Neural crest cell (in vitro differentiated cells): ENCODE data around the gene CD83. TPM values are rescaled to one million over a fixed set of nuclear protein-coding genes. Genes with fewer than 3 reads are reported as not detected.
"Not testable (repeated sequence)": the region's sequence is repeated elsewhere in the genome, so short reads cannot be mapped to it uniquely, and the experiment has no call there.

Experiments used
- DNase-seq: peaks from one replicate; pipeline ENCODE4 v3.0.0; 2021; ENCODE audit warnings: low read depth, mixed read lengths, low spot score
- H3K27ac Mint-ChIP-seq: one replicate; pipeline ENCODE4 v1.8.0; 2021; ENCODE audit warnings: mild to moderate bottlenecking, mixed read lengths; ENCODE audit not compliant: unreplicated experiment
- H3K27me3 Mint-ChIP-seq: 2 replicates; pipeline ENCODE4 v1.8.0; 2021; ENCODE audit warnings: low read depth, mild to moderate bottlenecking, mixed read lengths
- H3K36me3 Mint-ChIP-seq: 2 replicates; pipeline ENCODE4 v1.8.0; 2021; ENCODE audit warnings: low read depth, mild to moderate bottlenecking, mixed read lengths
- H3K4me1 Mint-ChIP-seq: 2 replicates; pipeline ENCODE4 v1.8.0; 2021; ENCODE audit warnings: mixed read lengths
- H3K4me3 Mint-ChIP-seq: one replicate; pipeline ENCODE4 v1.8.0; 2021; ENCODE audit warnings: mild to moderate bottlenecking, mixed read lengths
- H3K9me3 Mint-ChIP-seq: 2 replicates; pipeline ENCODE4 v1.8.0; 2021; ENCODE audit warnings: mixed read lengths
- CTCF ChIP-seq: fragments of 200-600 bp; sonication (generic); conservative IDR thresholded peaks from 2 replicates; pipeline ENCODE4 v1.5.0; 2021; ENCODE audit warnings: antibody characterized with exemption, mild to moderate bottlenecking
- long read RNA-seq: library from polyadenylated mRNA; unstranded; transcript quantifications from one replicate; pipeline ENCODE4 v2.0.0, GENCODE V29; 2020
- total RNA-seq: library from RNA; stranded (reverse); gene quantifications from 2 replicates; pipeline ENCODE4 v1.2.1, GENCODE V29; 2021

Gene CD83
- 7.1 and 7.9 TPM in 2 replicates for total RNA-seq
- long read RNA-seq, transcript CD83-201 (5 exons, 2,471 nt), result major isoform, 33 of 37 reads
- long read RNA-seq, partial matches to known transcripts, result 3 of 37 reads
- long read RNA-seq, other reads (novel, unspliced or antisense), result 1 of 37 reads

GRCh38 chr6:14117158-14118090, at the start of gene CD83:
Gene CD83 (plus strand): TSS chr6:14117772. CDS start chr6:14117812, 40 bp downstream.
- H3K4me1 Mint-ChIP-seq, result peaks cover 14% of the 10 kb centered on the region
- TF ChIP-seq CTCF, result peak; percentile 38
- peak within 1 kb of the TSS; percentile 95 for H3K4me3 Mint-ChIP-seq
- H3K27me3 Mint-ChIP-seq, result peaks cover 21% of the 10 kb centered on the region
- H3K9me3 Mint-ChIP-seq, result peaks cover 3% of the 10 kb centered on the region
- peaks cover 3% of the 10 kb centered on the region for H3K36me3 Mint-ChIP-seq
- peak within 1 kb of the TSS; percentile 75 for H3K27ac Mint-ChIP-seq
- peak; percentile 28 for DNase-seq

GRCh38 chr6:14068133-14068532, 49.4 kb upstream of the CD83 start:
- no peaks in the 10 kb centered on the region for H3K36me3 Mint-ChIP-seq
- DNase-seq, result no peak
- TF ChIP-seq CTCF, result no peak
- no peaks in the 10 kb centered on the region for H3K4me1 Mint-ChIP-seq
- no peak overlapping the region for H3K27ac Mint-ChIP-seq
- no peak overlapping the region for H3K4me3 Mint-ChIP-seq
- H3K9me3 Mint-ChIP-seq, result no peaks in the 10 kb centered on the region
- peaks cover 10% of the 10 kb centered on the region for H3K27me3 Mint-ChIP-seq

- H3K27ac Mint-ChIP-seq, result no peak overlapping the region
- no peaks in the 10 kb centered on the region for H3K9me3 Mint-ChIP-seq
- no peak for DNase-seq
- H3K4me1 Mint-ChIP-seq, result no peaks in the 10 kb centered on the region
- H3K27me3 Mint-ChIP-seq, result peaks cover 10% of the 10 kb centered on the region
- no peak for TF ChIP-seq CTCF
- no peaks in the 10 kb centered on the region for H3K36me3 Mint-ChIP-seq
- no peak overlapping the region for H3K4me3 Mint-ChIP-seq
Observed at GRCh38 chr6:14068623-14069022, 48.9 kb upstream of the CD83 start.

- peaks cover 7% of the 10 kb centered on the region for H3K4me1 Mint-ChIP-seq
Observed at GRCh38 chr6:14070457-14070856, 47.1 kb upstream of the CD83 start.

GRCh38 chr6:14072084-14072483, 45.5 kb upstream of the CD83 start:
- peaks cover 8% of the 10 kb centered on the region for H3K4me1 Mint-ChIP-seq
- H3K27ac Mint-ChIP-seq, result no peak overlapping the region
- no peak for TF ChIP-seq CTCF
- no peak overlapping the region for H3K4me3 Mint-ChIP-seq
- no peaks in the 10 kb centered on the region for H3K27me3 Mint-ChIP-seq
- H3K9me3 Mint-ChIP-seq, result no peaks in the 10 kb centered on the region
- no peak for DNase-seq
- no peaks in the 10 kb centered on the region for H3K36me3 Mint-ChIP-seq

More at GRCh38 chr6:14070457-14070856, 47.1 kb upstream of the CD83 start:
- Mint-ChIP-seq H3K27me3 (peaks cover under 1% of the 10 kb centered on the region), H3K9me3 (no peaks in the 10 kb centered on the region), H3K27ac (no peak overlapping the region), H3K4me3 (no peak overlapping the region), H3K36me3 (no peaks in the 10 kb centered on the region)
- no peak for TF ChIP-seq CTCF
- DNase-seq, result no peak

- H3K4me1 Mint-ChIP-seq, H3K9me3 Mint-ChIP-seq, H3K4me3 Mint-ChIP-seq, DNase-seq, H3K36me3 Mint-ChIP-seq, H3K27me3 Mint-ChIP-seq, H3K27ac Mint-ChIP-seq: not testable (repeated sequence)
Observed at GRCh38 chr6:14073561-14074354, 43.8 kb upstream of the CD83 start.
